Cerebellar cortex (tissue), 1 donor: ENCODE data around the gene ANKRD66.
"Not testable (repeated sequence)": the region's sequence is repeated elsewhere in the genome, so short reads cannot be mapped to it uniquely, and the experiment has no call there.

ENCODE experiments used
- DNase-seq: peaks from one replicate; pipeline ENCODE4 v3.0.0-alpha.2; 2015; ENCODE audit warnings: low spot score

Gene ANKRD66

GRCh38 chr6:46755865-46756264 lies 9.1 kb downstream of the ANKRD66 start:
- DNase-seq, result no peak

GRCh38 chr6:46756469-46757213 lies 9.9 kb downstream of the ANKRD66 start:
- no peak for DNase-seq

GRCh38 chr6:46757214-46757596 lies 10.5 kb downstream of the ANKRD66 start:
- DNase-seq, result no peak

GRCh38 chr6:46758960-46759753 lies 12.4 kb downstream of the ANKRD66 start:
- no peak for DNase-seq

DNA sequence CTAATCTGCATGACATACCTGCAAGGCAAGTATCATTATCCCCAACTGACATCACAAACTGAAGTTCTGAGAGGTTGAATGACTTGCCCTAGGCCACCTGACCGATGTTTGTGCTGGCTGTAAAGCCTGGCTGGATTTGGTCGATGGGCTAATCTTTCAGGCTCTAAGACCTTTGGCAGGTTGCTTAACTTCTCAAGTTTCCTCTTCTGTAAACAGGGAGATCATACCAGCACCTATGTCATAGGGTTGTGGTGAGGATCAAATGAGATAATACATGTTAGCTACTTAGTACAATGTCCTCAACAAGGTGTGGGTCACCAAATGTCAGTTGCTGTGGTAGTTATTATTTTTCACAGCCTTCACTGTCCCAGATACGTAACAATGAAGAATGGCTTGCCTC lies 14.2 kb downstream of the ANKRD66 start:
- no peak for DNase-seq

DNA sequence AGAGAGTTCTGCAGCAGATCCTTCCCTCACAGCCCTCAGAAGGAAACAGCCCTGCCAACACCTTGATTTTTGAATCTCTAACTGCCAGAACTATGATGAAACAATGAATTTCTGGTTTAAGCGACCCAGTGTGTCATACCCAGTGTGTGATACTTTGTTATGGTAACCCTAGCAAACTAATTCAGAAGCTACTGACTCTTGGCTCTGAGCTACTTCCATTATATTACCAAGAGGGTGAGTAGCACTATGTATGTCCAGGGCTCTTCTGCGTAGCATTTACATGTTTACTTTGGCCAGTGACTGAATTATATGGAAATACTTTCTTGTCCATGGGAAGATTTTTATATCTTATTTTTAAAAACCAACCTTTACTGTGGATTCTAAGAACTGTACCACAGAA lies 16.7 kb downstream of the ANKRD66 start:
- DNase-seq, result no peak

GRCh38 chr6:46764280-46764679 lies 17.5 kb downstream of the ANKRD66 start:
- DNase-seq, result not testable (repeated sequence)

DNA sequence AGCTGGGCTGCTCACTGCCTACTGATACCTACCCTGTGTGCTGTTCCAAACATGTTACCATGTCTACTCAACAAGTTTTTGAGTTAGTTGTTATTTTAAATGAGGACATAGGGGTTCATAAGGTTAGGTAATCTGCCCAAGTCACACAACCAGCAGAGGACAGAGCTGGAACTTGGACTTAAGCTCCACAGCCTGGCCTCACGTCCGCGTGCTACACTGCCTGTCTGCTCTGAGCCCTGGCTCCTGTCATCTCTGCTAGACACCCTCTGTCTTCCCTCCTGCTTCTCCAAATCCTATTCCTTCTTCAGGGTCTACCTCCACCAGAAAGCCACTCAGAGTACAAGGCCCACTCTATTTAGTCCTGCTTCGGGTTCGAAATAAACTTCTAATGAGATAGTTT lies 18.2 kb downstream of the ANKRD66 start:
- no peak for DNase-seq

- no peak for DNase-seq
These were observed 25.3 kb downstream of the ANKRD66 start for GRCh38 chr6:46772016-46772415.

GRCh38 chr6:46772762-46773161 lies 26.0 kb downstream of the ANKRD66 start:
- DNase-seq, result peak; percentile 3

DNA sequence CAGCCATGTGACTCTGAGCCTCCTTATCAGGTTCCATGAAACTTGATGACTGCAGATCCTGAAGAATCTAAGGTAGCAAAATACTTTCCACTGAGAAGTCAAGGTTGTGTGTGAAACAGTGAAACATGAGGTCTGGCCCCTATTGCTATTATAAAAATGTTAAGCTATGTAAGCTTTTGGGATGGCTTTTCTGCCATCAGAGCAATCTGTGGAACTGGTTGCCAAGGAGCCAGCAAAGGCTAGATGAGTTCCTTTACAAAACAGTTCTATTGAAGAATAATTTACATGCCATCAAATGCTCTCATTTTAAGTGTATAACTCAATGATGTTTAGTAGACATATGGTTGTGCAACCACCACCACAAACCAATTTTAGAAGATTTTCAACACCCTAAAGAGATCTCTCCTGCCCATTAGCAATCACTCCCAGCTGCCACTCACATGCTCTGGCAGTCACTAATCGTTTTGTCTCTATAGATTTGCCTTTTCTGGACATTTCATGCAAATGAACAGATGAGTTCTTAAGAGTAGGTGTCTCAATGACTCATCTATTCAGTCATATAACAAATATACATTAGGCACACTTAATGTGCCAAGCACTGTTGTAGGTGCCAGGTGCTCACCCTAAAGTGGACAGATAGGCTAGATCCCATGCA lies 26.6 kb downstream of the ANKRD66 start:
- no peak for DNase-seq

GRCh38 chr6:46774736-46775135 lies 28.0 kb downstream of the ANKRD66 start:
- not testable (repeated sequence) for DNase-seq

GRCh38 chr6:46776070-46776712 lies 29.5 kb downstream of the ANKRD66 start:
- DNase-seq, result no peak

GRCh38 chr6:46777476-46778346 lies 31.0 kb downstream of the ANKRD66 start:
- no peak for DNase-seq

- peak; percentile 82 for DNase-seq
These were observed 35.0 kb downstream of the ANKRD66 start for GRCh38 chr6:46781478-46782378.

GRCh38 chr6:46784535-46784934 lies 37.8 kb downstream of the ANKRD66 start:
- DNase-seq, result no peak

DNA sequence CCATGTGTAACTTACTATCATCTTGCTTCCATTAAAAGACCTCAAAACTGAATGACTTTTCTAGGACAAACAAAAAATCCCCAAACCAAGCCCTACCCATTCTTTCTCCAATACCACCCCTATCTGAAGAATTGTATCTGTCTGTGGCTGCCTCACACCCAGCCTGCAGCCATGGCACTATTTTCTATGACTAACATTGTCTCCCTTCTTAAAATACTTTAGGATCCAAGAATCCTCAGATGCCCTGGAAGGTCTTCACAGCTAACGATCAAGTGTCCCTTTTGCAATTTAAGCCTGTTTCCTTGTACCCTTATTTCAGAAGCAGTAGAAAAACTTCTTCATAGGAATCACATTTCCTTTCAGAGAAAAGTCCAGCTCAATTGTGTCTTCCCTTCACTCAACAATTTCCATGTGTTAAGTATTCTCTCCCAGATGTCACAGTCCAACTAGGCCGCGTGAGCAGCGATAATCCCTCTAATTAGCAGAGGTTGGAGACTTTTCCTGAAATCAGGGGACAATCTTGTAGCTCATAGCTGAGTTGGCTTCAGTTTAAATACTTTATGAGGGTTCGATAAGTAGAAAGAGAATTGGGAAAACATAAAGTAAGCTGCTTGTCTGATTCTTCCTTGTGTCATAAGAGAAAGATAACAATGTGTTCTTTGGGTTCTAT lies 41.3 kb downstream of the ANKRD66 start:
- no peak for DNase-seq

DNA sequence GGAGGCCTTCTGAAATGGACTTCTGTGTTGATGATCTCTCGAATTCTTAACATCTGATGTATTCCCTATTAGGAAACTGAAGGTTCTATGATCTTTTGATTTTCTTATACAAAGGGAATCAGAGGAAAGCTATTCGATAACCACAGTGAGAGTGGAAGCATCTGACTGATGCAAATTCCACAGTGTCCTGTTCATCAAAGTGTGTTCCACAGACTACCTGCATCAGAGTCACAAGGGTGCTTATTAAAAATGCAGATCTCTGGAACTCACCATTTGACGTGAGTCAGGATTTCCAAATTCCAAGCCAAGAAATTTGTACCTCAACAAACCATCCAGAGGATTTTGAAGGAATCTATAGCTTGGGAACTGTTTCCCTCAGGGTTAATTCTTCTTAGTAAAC lies 42.1 kb downstream of the ANKRD66 start:
- no peak for DNase-seq

GRCh38 chr6:46789434-46790354 lies 43.0 kb downstream of the ANKRD66 start:
- DNase-seq, result no peak
